ENCODE results near the gene SHROOM4. TPM values are rescaled to one million over a fixed set of nuclear protein-coding genes. Genes with fewer than 3 reads are reported as not detected.

The SHROOM4 gene
- total RNA-seq, 1 experiment from 2014 or later: 7.1 TPM

GRCh38 chrX:50860518-50860917 lies 46.5 kb upstream of the SHROOM4 start:
- Mint-ChIP-seq H3K9me3 (no peaks in the 10 kb centered on the region), H3K36me3 (no peaks in the 10 kb centered on the region), H3K27me3 (ENCODE audit: low read depth) (no peaks in the 10 kb centered on the region), H3K4me3 (no peak overlapping the region), H3K27ac (no peak overlapping the region), H3K4me1 (no peaks in the 10 kb centered on the region)
- TF ChIP-seq ZNF317 (CRISPR knock-in tag; IDR thresholded peaks at IDR 0.05; ENCODE audit: borderline replicate concordance, low read depth) (no peak), FOXP1 (CRISPR knock-in tag; IDR thresholded peaks at IDR 0.05; ENCODE audit: borderline replicate concordance) (no peak), NFYB (CRISPR knock-in tag; conservative IDR thresholded peaks at IDR 0.05; ENCODE audit: low read depth) (no peak), MXD4 (CRISPR knock-in tag; IDR thresholded peaks at IDR 0.05; ENCODE audit: borderline replicate concordance) (no peak), ZNF416 (CRISPR knock-in tag; IDR thresholded peaks at IDR 0.05) (no peak), MLX (CRISPR knock-in tag; IDR thresholded peaks at IDR 0.05) (no peak), ELF4 (CRISPR knock-in tag; IDR thresholded peaks at IDR 0.05; ENCODE audit: low read depth) (no peak), NR1H2 (CRISPR knock-in tag; IDR thresholded peaks at IDR 0.05) (no peak), JUN (CRISPR knock-in tag; IDR thresholded peaks at IDR 0.05) (no peak), FOXK1 (CRISPR knock-in tag; IDR thresholded peaks at IDR 0.05) (no peak), SMAD4 (CRISPR knock-in tag; IDR thresholded peaks at IDR 0.05) (no peak), ZNF219 (CRISPR knock-in tag; IDR thresholded peaks at IDR 0.05; ENCODE audit: borderline replicate concordance) (no peak), PRRX2 (CRISPR knock-in tag; IDR thresholded peaks at IDR 0.05) (no peak), PRDM15 (CRISPR knock-in tag; IDR thresholded peaks at IDR 0.05) (no peak), EMX1 (CRISPR knock-in tag; IDR thresholded peaks at IDR 0.05) (no peak)
- TF ChIP-seq, protein P1, sequence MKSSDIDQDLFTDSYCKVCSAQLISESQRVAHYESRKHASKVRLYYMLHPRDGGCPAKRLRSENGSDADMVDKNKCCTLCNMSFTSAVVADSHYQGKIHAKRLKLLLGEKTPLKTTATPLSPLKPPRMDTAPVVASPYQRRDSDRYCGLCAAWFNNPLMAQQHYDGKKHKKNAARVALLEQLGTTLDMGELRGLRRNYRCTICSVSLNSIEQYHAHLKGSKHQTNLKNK (CRISPR knock-in tag; IDR thresholded peaks at IDR 0.05): no peak
- TF ChIP-seq, protein P2, sequence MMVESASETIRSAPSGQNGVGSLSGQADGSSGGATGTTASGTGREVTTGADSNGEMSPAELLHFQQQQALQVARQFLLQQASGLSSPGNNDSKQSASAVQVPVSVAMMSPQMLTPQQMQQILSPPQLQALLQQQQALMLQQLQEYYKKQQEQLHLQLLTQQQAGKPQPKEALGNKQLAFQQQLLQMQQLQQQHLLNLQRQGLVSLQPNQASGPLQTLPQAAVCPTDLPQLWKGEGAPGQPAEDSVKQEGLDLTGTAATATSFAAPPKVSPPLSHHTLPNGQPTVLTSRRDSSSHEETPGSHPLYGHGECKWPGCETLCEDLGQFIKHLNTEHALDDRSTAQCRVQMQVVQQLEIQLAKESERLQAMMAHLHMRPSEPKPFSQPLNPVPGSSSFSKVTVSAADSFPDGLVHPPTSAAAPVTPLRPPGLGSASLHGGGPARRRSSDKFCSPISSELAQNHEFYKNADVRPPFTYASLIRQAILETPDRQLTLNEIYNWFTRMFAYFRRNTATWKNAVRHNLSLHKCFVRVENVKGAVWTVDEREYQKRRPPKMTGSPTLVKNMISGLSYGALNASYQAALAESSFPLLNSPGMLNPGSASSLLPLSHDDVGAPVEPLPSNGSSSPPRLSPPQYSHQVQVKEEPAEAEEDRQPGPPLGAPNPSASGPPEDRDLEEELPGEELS (CRISPR knock-in tag; IDR thresholded peaks at IDR 0.05): no peak
- TF ChIP-seq, protein P3, sequence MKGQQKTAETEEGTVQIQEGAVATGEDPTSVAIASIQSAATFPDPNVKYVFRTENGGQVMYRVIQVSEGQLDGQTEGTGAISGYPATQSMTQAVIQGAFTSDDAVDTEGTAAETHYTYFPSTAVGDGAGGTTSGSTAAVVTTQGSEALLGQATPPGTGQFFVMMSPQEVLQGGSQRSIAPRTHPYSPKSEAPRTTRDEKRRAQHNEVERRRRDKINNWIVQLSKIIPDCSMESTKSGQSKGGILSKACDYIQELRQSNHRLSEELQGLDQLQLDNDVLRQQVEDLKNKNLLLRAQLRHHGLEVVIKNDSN (CRISPR knock-in tag; IDR thresholded peaks at IDR 0.05): no peak
- TF ChIP-seq, protein P4, sequence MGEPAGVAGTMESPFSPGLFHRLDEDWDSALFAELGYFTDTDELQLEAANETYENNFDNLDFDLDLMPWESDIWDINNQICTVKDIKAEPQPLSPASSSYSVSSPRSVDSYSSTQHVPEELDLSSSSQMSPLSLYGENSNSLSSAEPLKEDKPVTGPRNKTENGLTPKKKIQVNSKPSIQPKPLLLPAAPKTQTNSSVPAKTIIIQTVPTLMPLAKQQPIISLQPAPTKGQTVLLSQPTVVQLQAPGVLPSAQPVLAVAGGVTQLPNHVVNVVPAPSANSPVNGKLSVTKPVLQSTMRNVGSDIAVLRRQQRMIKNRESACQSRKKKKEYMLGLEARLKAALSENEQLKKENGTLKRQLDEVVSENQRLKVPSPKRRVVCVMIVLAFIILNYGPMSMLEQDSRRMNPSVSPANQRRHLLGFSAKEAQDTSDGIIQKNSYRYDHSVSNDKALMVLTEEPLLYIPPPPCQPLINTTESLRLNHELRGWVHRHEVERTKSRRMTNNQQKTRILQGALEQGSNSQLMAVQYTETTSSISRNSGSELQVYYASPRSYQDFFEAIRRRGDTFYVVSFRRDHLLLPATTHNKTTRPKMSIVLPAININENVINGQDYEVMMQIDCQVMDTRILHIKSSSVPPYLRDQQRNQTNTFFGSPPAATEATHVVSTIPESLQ (CRISPR knock-in tag; IDR thresholded peaks at IDR 0.05): no peak
- POLR2A ChIA-PET: no interaction called here
- CTCF ChIA-PET: no interaction called here
- ATAC-seq: no peak
- no peak for DNase-seq (ENCODE audit: low spot score)

Measured in WTC11 (cell line).